Karpas-422 (cell line): ENCODE data around the gene GATM. TPM values are rescaled to one million over a fixed set of nuclear protein-coding genes. Genes with fewer than 3 reads are reported as not detected.
"Not testable (repeated sequence)": the region's sequence is repeated elsewhere in the genome, so short reads cannot be mapped to it uniquely, and the experiment has no call there.

Experiments used
- DNase-seq: peaks from one replicate; pipeline ENCODE4 v3.0.0-alpha.2; 2015
- H2AFZ ChIP-seq: fragments of 200-600 bp; sonication (generic); 2 replicates; pipeline ENCODE4 v1.6.1; 2014; ENCODE audit warnings: antibody characterized with exemption, low read length, mixed read lengths
- H3K27ac ChIP-seq: fragments of 200-600 bp; sonication (generic); 2 replicates; pipeline ENCODE4 v1.5.1; 2014; ENCODE audit warnings: mild to moderate bottlenecking, low read length, moderate library complexity
- H3K27me3 ChIP-seq: fragments of 200-600 bp; sonication (generic); 2 replicates; pipeline ENCODE4 v1.6.1; 2014; ENCODE audit warnings: low read length, mixed read lengths
- H3K36me3 ChIP-seq: fragments of 200-600 bp; sonication (generic); 2 replicates; pipeline ENCODE4 v1.6.1; 2014; ENCODE audit warnings: low read length, mixed read lengths; ENCODE audit not compliant: insufficient read depth
- H3K4me1 ChIP-seq: fragments of 200-600 bp; sonication (generic); 2 replicates; pipeline ENCODE4 v1.6.1; 2014; ENCODE audit warnings: mild to moderate bottlenecking, low read length, mixed read lengths
- H3K4me2 ChIP-seq: fragments of 200-600 bp; sonication (generic); 2 replicates; pipeline ENCODE4 v1.6.1; 2014; ENCODE audit warnings: low read length, low read depth, mild to moderate bottlenecking; ENCODE audit not compliant: poor library complexity, severe bottlenecking
- H3K4me3 ChIP-seq: fragments of 200-600 bp; sonication (generic); 2 replicates; pipeline ENCODE4 v1.5.1; 2014; ENCODE audit warnings: mild to moderate bottlenecking, antibody characterized with exemption, low read length, mixed read lengths
- H3K79me2 ChIP-seq: fragments of 200-600 bp; sonication (generic); 2 replicates; pipeline ENCODE4 v1.6.1; 2014; ENCODE audit warnings: mild to moderate bottlenecking, low read length, mixed read lengths
- H3K9ac ChIP-seq: fragments of 200-600 bp; sonication (generic); 2 replicates; pipeline ENCODE4 v1.6.0; 2014; ENCODE audit warnings: low read length
- H3K9me2 ChIP-seq: fragments of 200-600 bp; sonication (generic), shearing (Covaris generic); replicated peaks from 2 replicates; pipeline ENCODE4 v1.6.0; 2014; ENCODE audit warnings: mild to moderate bottlenecking, low read length, moderate library complexity; ENCODE audit not compliant: insufficient read depth
- H3K9me3 ChIP-seq: fragments of 300-700, 200-600 bp; sonication (generic); 2 replicates; pipeline ENCODE4 v1.6.1; 2014; ENCODE audit warnings: low read length, mixed read lengths
- H4K20me1 ChIP-seq: fragments of 200-600 bp; sonication (generic); 2 replicates; pipeline ENCODE4 v1.6.1; 2014; ENCODE audit warnings: mild to moderate bottlenecking, antibody characterized with exemption, low read length, low read depth; ENCODE audit not compliant: insufficient read depth
- small RNA-seq: library from RNA; depleted of rRNA; stranded (forward); fragments of <200 nt; gene quantifications from one replicate; pipeline ENCODE3, GENCODE V24; 2014
- total RNA-seq: library from RNA; depleted of rRNA; stranded (reverse); fragments of >200 nt; shearing (Covaris generic); gene quantifications from 2 replicates; pipeline ENCODE4 v1.2.3, GENCODE V29; 2014; ENCODE audit warnings: low replicate concordance; rRNA removed

The GATM gene
- total RNA-seq, 1 experiment from 2014 or later = 29.0 TPM

DNA sequence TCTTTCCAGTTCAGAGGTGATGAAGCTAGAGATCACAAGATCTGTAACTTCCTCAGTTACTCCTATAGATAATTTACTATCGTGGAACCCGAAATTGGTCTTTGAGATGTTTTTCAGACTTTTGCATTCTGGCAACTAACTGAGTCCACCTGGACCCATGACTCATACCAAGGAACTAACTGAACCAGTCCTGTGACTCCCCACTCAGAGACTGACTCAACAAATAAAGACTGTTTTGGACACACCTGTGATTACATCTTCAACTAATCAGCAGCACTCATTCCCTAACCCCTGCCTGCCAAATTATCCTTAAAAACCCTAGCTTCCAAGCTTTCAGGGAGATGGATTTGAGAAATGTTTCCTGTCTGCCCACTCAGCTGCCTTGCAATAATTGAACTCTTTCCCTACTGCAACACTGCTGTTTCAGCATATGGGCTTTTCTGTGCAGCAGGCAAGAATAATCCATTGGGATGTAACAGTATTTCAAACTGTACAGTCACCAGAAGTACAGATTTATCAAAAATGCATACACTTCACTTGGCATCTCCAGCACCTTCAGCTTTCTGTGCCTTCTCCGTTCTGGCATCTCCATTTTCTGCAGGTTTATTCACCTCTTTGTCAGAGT lies 57.7 kb downstream of the GATM start:
- no peak overlapping the region for H3K9ac ChIP-seq
- no peaks in the 10 kb centered on the region for H3K4me1 ChIP-seq
- no peaks in the 10 kb centered on the region for H3K9me3 ChIP-seq
- no peak overlapping the region for H3K27ac ChIP-seq
- no peaks in the 10 kb centered on the region for H3K79me2 ChIP-seq
- DNase-seq = no peak
- H3K36me3 ChIP-seq = no peaks in the 10 kb centered on the region
- H4K20me1 ChIP-seq = no peaks in the 10 kb centered on the region
- no peak overlapping the region for H3K4me3 ChIP-seq
- no peak overlapping the region for H2AFZ ChIP-seq
- H3K9me2 ChIP-seq = no peaks in the 10 kb centered on the region
- H3K4me2 ChIP-seq = no peak overlapping the region
- no peaks in the 10 kb centered on the region for H3K27me3 ChIP-seq

DNA sequence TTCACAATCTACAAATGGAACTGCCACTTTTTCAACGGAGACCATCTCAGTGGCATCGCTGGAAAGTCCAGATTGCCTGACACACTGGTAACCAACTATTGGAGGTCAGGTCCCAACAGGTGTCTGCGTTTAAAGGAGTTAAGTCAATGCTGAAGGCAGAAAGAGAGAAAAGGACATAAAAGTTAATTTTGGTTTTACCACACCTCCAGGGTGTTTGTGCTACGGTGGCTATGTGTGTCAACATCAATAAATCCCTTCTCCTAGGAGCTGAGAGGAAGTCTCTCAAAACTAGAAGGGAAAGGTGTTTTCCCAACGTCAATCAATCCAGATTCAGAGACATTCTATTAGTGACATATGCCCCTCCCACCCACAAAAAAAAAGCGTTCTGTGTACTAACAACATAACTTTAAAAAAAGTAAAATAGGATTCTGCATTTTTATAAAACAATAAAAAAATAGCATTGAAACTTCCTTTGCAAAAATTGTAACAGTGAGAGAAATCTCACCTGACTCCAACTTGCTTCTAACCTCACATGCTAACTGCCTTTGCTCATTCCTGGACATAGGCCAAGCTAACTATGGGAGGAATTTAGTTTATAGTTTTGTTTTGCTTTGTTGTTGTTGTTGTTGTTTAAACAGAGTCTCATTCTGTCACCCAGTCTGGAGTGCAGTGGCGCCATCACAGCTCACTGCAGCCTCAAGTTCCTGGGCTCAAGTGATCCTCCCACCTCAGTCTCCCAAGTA lies 58.7 kb downstream of the GATM start:
- Histone ChIP-seq H3K79me2 (no peaks in the 10 kb centered on the region), H3K9me2 (no peaks in the 10 kb centered on the region), H3K9ac (no peak overlapping the region), H2AFZ (no peak overlapping the region), H3K4me1 (no peaks in the 10 kb centered on the region), H3K27ac (no peak overlapping the region), H3K4me3 (no peak overlapping the region), H3K4me2 (no peak overlapping the region), H4K20me1 (no peaks in the 10 kb centered on the region), H3K27me3 (no peaks in the 10 kb centered on the region), H3K36me3 (no peaks in the 10 kb centered on the region), H3K9me3 (no peaks in the 10 kb centered on the region)
- DNase-seq = no peak

DNA sequence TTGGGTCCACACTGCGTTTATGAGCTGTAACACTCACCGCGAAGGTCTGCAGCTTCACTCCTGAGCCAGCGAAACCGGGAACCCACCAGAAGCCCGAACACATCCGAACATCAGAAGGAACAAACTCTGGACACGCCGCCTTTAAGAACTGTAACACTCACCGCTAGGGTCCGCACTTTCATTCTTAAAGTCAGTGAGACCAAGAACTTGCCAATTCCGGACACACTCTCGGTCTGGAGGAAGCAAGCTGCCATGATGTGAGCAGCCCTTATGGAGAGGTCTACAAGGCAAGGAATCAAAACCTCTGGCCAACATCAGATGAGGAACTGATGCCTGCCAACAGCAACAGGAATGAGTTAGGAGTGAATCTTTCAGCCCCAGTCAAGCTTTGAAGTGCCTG lies 63.4 kb downstream of the GATM start:
- H3K27ac ChIP-seq = no peak overlapping the region
- no peaks in the 10 kb centered on the region for H3K36me3 ChIP-seq
- H3K4me3 ChIP-seq = no peak overlapping the region
- H3K9me2 ChIP-seq = no peaks in the 10 kb centered on the region
- H3K27me3 ChIP-seq = no peaks in the 10 kb centered on the region
- no peaks in the 10 kb centered on the region for H3K79me2 ChIP-seq
- H2AFZ ChIP-seq = no peak overlapping the region
- H3K9ac ChIP-seq = no peak overlapping the region
- H3K9me3 ChIP-seq = no peaks in the 10 kb centered on the region
- no peak for DNase-seq
- H3K4me1 ChIP-seq = no peaks in the 10 kb centered on the region
- H3K4me2 ChIP-seq = no peak overlapping the region
- H4K20me1 ChIP-seq = no peaks in the 10 kb centered on the region

DNA sequence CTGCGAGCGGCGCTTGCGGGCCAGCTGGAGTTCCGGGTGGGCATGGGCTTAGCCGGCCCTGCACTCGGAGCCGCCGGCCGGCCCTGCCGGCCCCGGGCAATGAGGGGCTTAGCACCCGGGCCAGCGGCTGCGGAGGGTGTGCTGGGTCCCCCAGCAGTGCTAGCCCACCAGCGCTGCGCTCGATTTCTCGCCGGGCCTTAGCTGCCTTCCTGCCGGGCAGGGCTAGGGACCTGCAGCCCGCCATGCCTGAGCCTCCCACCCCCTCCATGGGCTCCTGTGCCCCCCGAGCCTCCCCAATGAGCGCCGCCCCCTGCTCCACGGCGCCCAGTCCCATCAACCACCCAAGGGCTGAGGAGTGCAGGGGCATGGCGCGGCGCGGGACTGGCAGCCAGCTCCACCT lies 64.2 kb downstream of the GATM start:
- not testable (repeated sequence) for H3K27ac ChIP-seq, DNase-seq, H3K27me3 ChIP-seq, H3K9ac ChIP-seq, H4K20me1 ChIP-seq, H3K4me1 ChIP-seq, H3K79me2 ChIP-seq, H3K4me3 ChIP-seq, H3K36me3 ChIP-seq, H3K9me3 ChIP-seq, H3K4me2 ChIP-seq, H2AFZ ChIP-seq, H3K9me2 ChIP-seq

Small RNA genes within 50 kb of the gene (small RNA-seq; reads per million reads assigned to genes)
- 0.28 reads per million for gene RNU6-953P

Other genes starting within 250 kb of the GATM start
- gene DUOXA1, start 248.7 kb downstream of the GATM start, total RNA-seq = not detected in 2 replicates
- not detected in 2 replicates for gene DUOX1, start 248.6 kb downstream of the GATM start, total RNA-seq
- gene SHF, start 190.6 kb downstream of the GATM start, total RNA-seq = 10.9 and 35.4 TPM in 2 replicates
- not detected in 2 replicates for gene SLC28A2, start 126.3 kb downstream of the GATM start, total RNA-seq
- not detected in 2 replicates for gene SLC30A4, start 144.2 kb upstream of the GATM start, total RNA-seq
- 62.7 and 77.1 TPM in 2 replicates for gene BLOC1S6, start 208.8 kb upstream of the GATM start, total RNA-seq